Naive thymus-derived CD8-positive, alpha-beta T cell (primary cell): Measurements from ENCODE around the gene ADSL. TPM values are rescaled to one million over a fixed set of nuclear protein-coding genes. Genes with fewer than 3 reads are reported as not detected.

Experiments used
- ATAC-seq, 2 donors: fragments of 150-1000 bp; cut with Tn5 transposase in 1 of 2; sonication (Bioruptor Pico), chemical (Tn5 transposase) in 1 of 2; 1 replicate in 1 of 2; 2 replicates in 1 of 2; pipeline ENCODE4 v1.10.0; 2021; ENCODE audit warnings: mild to moderate bottlenecking in 2 of 2, moderate library complexity in 2 of 2
- POLR2A ChIA-PET: fragments of 350-600 bp; sonication (Branson Sonifier 250); formaldehyde crosslinking; loops from one replicate; lab custom pipeline; 2021; ENCODE audit warnings: antibody characterized with exemption; lab: Charles Lee
- DNase-seq, 10 donors: peaks; one replicate each; pipeline versions ENCODE4 v3.0.0 to v3.0.0-alpha.2; 2020 to 2022
- H3K27ac Mint-ChIP-seq, 10 donors: one replicate each; pipeline ENCODE4 v1.8.0; 2020 to 2022; ENCODE audit warnings: mild to moderate bottlenecking in 10 of 10, mixed read lengths in 10 of 10, moderate library complexity in 4 of 10, inconsistent platforms in 1 of 10
- H3K27me3 Mint-ChIP-seq, 5 donors: one replicate each; pipeline ENCODE4 v1.8.0; 2021 to 2022; ENCODE audit warnings: mixed read lengths in 5 of 5
- H3K36me3 Mint-ChIP-seq, 3 donors: one replicate each; pipeline ENCODE4 v1.8.0; 2020 to 2022; ENCODE audit warnings: mixed read lengths in 3 of 3, mild to moderate bottlenecking in 2 of 3, inconsistent platforms in 1 of 3
- H3K4me1 Mint-ChIP-seq, 4 donors: one replicate each; pipeline ENCODE4 v1.8.0; 2021 to 2022; ENCODE audit warnings: mixed read lengths in 4 of 4
- H3K4me3 Mint-ChIP-seq, 10 donors: one replicate each; pipeline ENCODE4 v1.8.0; 2020 to 2022; ENCODE audit warnings: mild to moderate bottlenecking in 10 of 10, mixed read lengths in 10 of 10, moderate library complexity in 6 of 10, inconsistent platforms in 1 of 10
- H3K9me3 Mint-ChIP-seq, 9 donors: one replicate each; pipeline ENCODE4 v1.8.0; 2020 to 2022; ENCODE audit warnings: mixed read lengths in 9 of 9, mild to moderate bottlenecking in 3 of 9, inconsistent platforms in 1 of 9, moderate library complexity in 1 of 9
- polyA plus RNA-seq, 3 donors: library from polyadenylated mRNA; unstranded; fragments of 300-500 nt; fragmentation: Illumina TruSeq; gene quantifications; one replicate each; pipeline ENCODE4 v1.2.3, GENCODE V29; 2021
- total RNA-seq, 8 experiments: library from RNA in 2 of 8; stranded (reverse) in 2 of 8; gene quantifications; one replicate each; pipeline ENCODE4 v1.2.3 and lab custom pipeline; 2021 to 2026

The ADSL gene
- total and polyA plus RNA-seq, 5 experiments from 2014 or later: 63.2 to 130 (median 97.0) TPM

- DNase-seq (no peak), ATAC-seq (peak in 1 of 2 donors; percentile 63)
- H3K4me1 Mint-ChIP-seq: peaks cover 33 to 85% (median 79%) of the 10 kb centered on the region in 4 donors
- no peaks in the 10 kb centered on the region for H3K27me3 Mint-ChIP-seq
- no peaks in the 10 kb centered on the region for H3K36me3 Mint-ChIP-seq
- H3K27ac Mint-ChIP-seq: peak overlapping the region in 7 of 10 donors; percentile 12 to 87 (median 66)
- no peaks in the 10 kb centered on the region for H3K9me3 Mint-ChIP-seq
- POLR2A ChIA-PET: interaction anchor here (0.7 to 3.5 kb wide), 3 partner anchors 12 to 242 kb away, joined by 3 to 9 read pairs (median 3); no protein-coding TSS in a partner anchor
- H3K4me3 Mint-ChIP-seq: peak overlapping the region in 2 of 10 donors; percentile 23 to 45
Measured at GRCh38 chr22:40394607-40395006, 48.3 kb downstream of the ADSL start.

- ATAC-seq (no peak), DNase-seq (no peak)
- peak overlapping the region in 8 of 10 donors; percentile 1 to 54 (median 19) for H3K4me3 Mint-ChIP-seq
- H3K36me3 Mint-ChIP-seq: no peaks in the 10 kb centered on the region
- H3K27me3 Mint-ChIP-seq: no peaks in the 10 kb centered on the region
- POLR2A ChIA-PET: interaction anchor here (2.1 to 3.5 kb wide), 2 partner anchors 11 to 13 kb away, joined by 9 to 11 read pairs; no protein-coding TSS in a partner anchor
- no peaks in the 10 kb centered on the region for H3K9me3 Mint-ChIP-seq
- peak overlapping the region in 9 of 10 donors; percentile 12 to 96 (median 75) for H3K27ac Mint-ChIP-seq
- H3K4me1 Mint-ChIP-seq: peaks cover 36 to 87% (median 85%) of the 10 kb centered on the region in 4 donors
Measured at GRCh38 chr22:40395607-40396006, 49.3 kb downstream of the ADSL start.

GRCh38 chr22:40396882-40397281 lies 50.6 kb downstream of the ADSL start:
- H3K9me3 Mint-ChIP-seq: no peaks in the 10 kb centered on the region
- H3K4me3 Mint-ChIP-seq: peak overlapping the region in 3 of 10 donors; percentile 2 to 64 (median 44)
- H3K27ac Mint-ChIP-seq: peak overlapping the region; percentile 33 to 96 (median 80)
- H3K27me3 Mint-ChIP-seq: no peaks in the 10 kb centered on the region
- H3K4me1 Mint-ChIP-seq: peaks cover 38 to 91% (median 90%) of the 10 kb centered on the region in 4 donors
- DNase-seq (no peak), ATAC-seq (no peak)
- POLR2A ChIA-PET: interaction anchor here (0.6 to 2.3 kb wide), 3 partner anchors 11 to 68 kb away, joined by 7 to 11 read pairs (median 8); no protein-coding TSS in a partner anchor
- no peaks in the 10 kb centered on the region for H3K36me3 Mint-ChIP-seq

- Mint-ChIP-seq H3K9me3 (no peaks in the 10 kb centered on the region), H3K27ac (peak overlapping the region; percentile 51 to 96 (median 85)), H3K4me1 (peaks cover 37 to 92% (median 90%) of the 10 kb centered on the region in 4 donors), H3K36me3 (no peaks in the 10 kb centered on the region), H3K4me3 (peak overlapping the region in 5 of 10 donors; percentile 5 to 66 (median 26)), H3K27me3 (no peaks in the 10 kb centered on the region)
- POLR2A ChIA-PET: interaction anchor here (0.7 to 2.3 kb wide), 4 partner anchors 11 to 297 kb away, joined by 3 to 11 read pairs (median 6); no protein-coding TSS in a partner anchor
- ATAC-seq: no peak
- no peak for DNase-seq
Measured at GRCh38 chr22:40397396-40397795, 51.1 kb downstream of the ADSL start.

- Mint-ChIP-seq H3K4me3 (peak overlapping the region; percentile 62 to 85 (median 79)), H3K27ac (peak overlapping the region; percentile 91 to 96 (median 95)), H3K27me3 (no peaks in the 10 kb centered on the region), H3K4me1 (peaks cover 42 to 96% (median 92%) of the 10 kb centered on the region in 4 donors), H3K36me3 (peaks cover 0 to 17% (median 10%) of the 10 kb centered on the region in 3 donors), H3K9me3 (no peaks in the 10 kb centered on the region)
- DNase-seq: no peak
- POLR2A ChIA-PET: interaction anchor here (0.5 to 2.4 kb wide), 9 partner anchors 10 to 355 kb away, joined by 3 to 10 read pairs (median 3); no protein-coding TSS in a partner anchor
- no peak for ATAC-seq
Measured at GRCh38 chr22:40399621-40400020, 53.3 kb downstream of the ADSL start.

- Mint-ChIP-seq H3K27ac (peak overlapping the region; percentile 91 to 96 (median 95)), H3K9me3 (no peaks in the 10 kb centered on the region), H3K4me3 (peak overlapping the region; percentile 62 to 85 (median 79)), H3K36me3 (peaks cover 0 to 19% (median 11%) of the 10 kb centered on the region in 3 donors), H3K27me3 (no peaks in the 10 kb centered on the region), H3K4me1 (peaks cover 41 to 91% (median 88%) of the 10 kb centered on the region in 4 donors)
- ATAC-seq (peak; percentile 41 to 55), DNase-seq (peak in 9 of 10 donors; percentile 25 to 79 (median 47))
- POLR2A ChIA-PET: interaction anchor here (0.6 to 2.9 kb wide), 11 partner anchors 9 to 356 kb away, joined by 3 to 13 read pairs (median 4); no protein-coding TSS in a partner anchor
Measured at GRCh38 chr22:40400159-40400558, 53.9 kb downstream of the ADSL start.

- POLR2A ChIA-PET: interaction anchor here (0.5 to 2.9 kb wide), 12 partner anchors 10 to 355 kb away, joined by 3 to 13 read pairs (median 4); no protein-coding TSS in a partner anchor
- DNase-seq: peak in 7 of 10 donors; percentile 31 to 54 (median 44)
- Mint-ChIP-seq H3K36me3 (peaks cover 0 to 27% (median 11%) of the 10 kb centered on the region in 3 donors), H3K4me1 (peaks cover 34 to 79% (median 77%) of the 10 kb centered on the region in 4 donors), H3K4me3 (peak overlapping the region; percentile 65 to 84 (median 80)), H3K9me3 (no peaks in the 10 kb centered on the region), H3K27me3 (no peaks in the 10 kb centered on the region), H3K27ac (peak overlapping the region; percentile 93 to 96 (median 95))
- ATAC-seq: peak; percentile 82 to 84
Measured at GRCh38 chr22:40401532-40401931, 55.2 kb downstream of the ADSL start.

- Mint-ChIP-seq H3K36me3 (peaks cover 0 to 32% (median 11%) of the 10 kb centered on the region in 3 donors), H3K27ac (peak overlapping the region; percentile 93 to 96 (median 95)), H3K27me3 (no peaks in the 10 kb centered on the region), H3K4me1 (peaks cover 31 to 75% (median 72%) of the 10 kb centered on the region in 4 donors), H3K9me3 (no peaks in the 10 kb centered on the region), H3K4me3 (peak overlapping the region; percentile 65 to 84 (median 80))
- POLR2A ChIA-PET: interaction anchor here (0.6 to 2.9 kb wide), 5 partner anchors 10 to 295 kb away, joined by 3 to 13 read pairs (median 4); no protein-coding TSS in a partner anchor
- ATAC-seq (peak; percentile 35 to 54), DNase-seq (peak in 2 of 10 donors; percentile 10 to 36)
Measured at GRCh38 chr22:40401981-40402406, 55.7 kb downstream of the ADSL start.

- Mint-ChIP-seq H3K27ac (peak overlapping the region; percentile 60 to 96 (median 95)), H3K4me1 (peaks cover 28 to 65% (median 62%) of the 10 kb centered on the region in 4 donors), H3K36me3 (peaks cover 0 to 41% (median 15%) of the 10 kb centered on the region in 3 donors), H3K4me3 (peak overlapping the region in 7 of 10 donors; percentile 15 to 81 (median 65)), H3K27me3 (no peaks in the 10 kb centered on the region), H3K9me3 (no peaks in the 10 kb centered on the region)
- no peak for ATAC-seq
- no peak for DNase-seq
- POLR2A ChIA-PET: interaction anchor here (0.5 to 1.6 kb wide), 3 partner anchors 13 to 203 kb away, joined by 3 to 9 read pairs (median 4); no protein-coding TSS in a partner anchor
Measured at GRCh38 chr22:40403141-40403540, 56.8 kb downstream of the ADSL start.

GRCh38 chr22:40403651-40404050 lies 57.4 kb downstream of the ADSL start:
- Mint-ChIP-seq H3K36me3 (peaks cover 0 to 46% (median 15%) of the 10 kb centered on the region in 3 donors), H3K9me3 (no peaks in the 10 kb centered on the region), H3K27ac (peak overlapping the region; percentile 76 to 96 (median 94)), H3K27me3 (no peaks in the 10 kb centered on the region), H3K4me3 (peak overlapping the region in 6 of 10 donors; percentile 19 to 81 (median 35)), H3K4me1 (peaks cover 28 to 60% (median 57%) of the 10 kb centered on the region in 4 donors)
- ATAC-seq (no peak), DNase-seq (no peak)
- POLR2A ChIA-PET: interaction anchor here (0.5 to 1.6 kb wide), 4 partner anchors 12 to 203 kb away, joined by 3 to 9 read pairs (median 4); no protein-coding TSS in a partner anchor

- Mint-ChIP-seq H3K36me3 (peaks cover 0 to 53% (median 15%) of the 10 kb centered on the region in 3 donors), H3K27ac (peak overlapping the region in 8 of 10 donors; percentile 11 to 96 (median 93)), H3K4me1 (peaks cover 25 to 51% (median 50%) of the 10 kb centered on the region in 4 donors), H3K9me3 (no peaks in the 10 kb centered on the region), H3K4me3 (peak overlapping the region in 4 of 10 donors; percentile 4 to 45 (median 32)), H3K27me3 (no peaks in the 10 kb centered on the region)
- POLR2A ChIA-PET: interaction anchor here (1.1 to 1.6 kb wide), 2 partner anchors 11 to 22 kb away, joined by 3 to 9 read pairs; no protein-coding TSS in a partner anchor
- DNase-seq (no peak), ATAC-seq (no peak)
Measured at GRCh38 chr22:40404251-40405177, 58.2 kb downstream of the ADSL start.
